GM19324 (cell line): Measurements from ENCODE around the gene CAMK2G.
"Not testable (repeated sequence)": the region's sequence is repeated elsewhere in the genome, so short reads cannot be mapped to it uniquely, and the experiment has no call there.

Experiments
- ATAC-seq: cut with Tn5 transposase; IDR thresholded peaks from one replicate; pipeline ENCODE4 v1.9.1; 2021; ENCODE audit warnings: mild to moderate bottlenecking, moderate library complexity; ENCODE audit not compliant: unreplicated experiment, low FRiP score

The CAMK2G gene

DNA sequence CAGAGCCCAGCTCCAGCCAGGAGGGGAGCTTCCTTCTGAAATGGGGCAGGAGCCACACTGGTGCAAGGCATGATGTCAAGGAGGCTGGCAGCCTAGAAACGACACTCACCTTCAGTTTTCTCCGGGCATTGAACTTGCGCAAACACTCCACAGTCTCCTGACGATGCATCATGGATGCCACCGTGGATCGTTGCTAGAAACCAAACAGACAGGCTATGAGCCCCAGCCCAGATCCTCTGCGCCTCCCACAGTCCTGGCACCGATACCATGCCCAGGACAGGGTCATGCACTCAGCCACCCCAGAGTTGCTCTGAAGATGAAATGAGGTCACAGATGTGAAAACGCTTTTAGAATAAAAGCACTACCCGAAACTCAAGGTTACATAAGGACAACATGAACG, 32.0 kb downstream of the CAMK2G start:
- no peak for ATAC-seq

DNA sequence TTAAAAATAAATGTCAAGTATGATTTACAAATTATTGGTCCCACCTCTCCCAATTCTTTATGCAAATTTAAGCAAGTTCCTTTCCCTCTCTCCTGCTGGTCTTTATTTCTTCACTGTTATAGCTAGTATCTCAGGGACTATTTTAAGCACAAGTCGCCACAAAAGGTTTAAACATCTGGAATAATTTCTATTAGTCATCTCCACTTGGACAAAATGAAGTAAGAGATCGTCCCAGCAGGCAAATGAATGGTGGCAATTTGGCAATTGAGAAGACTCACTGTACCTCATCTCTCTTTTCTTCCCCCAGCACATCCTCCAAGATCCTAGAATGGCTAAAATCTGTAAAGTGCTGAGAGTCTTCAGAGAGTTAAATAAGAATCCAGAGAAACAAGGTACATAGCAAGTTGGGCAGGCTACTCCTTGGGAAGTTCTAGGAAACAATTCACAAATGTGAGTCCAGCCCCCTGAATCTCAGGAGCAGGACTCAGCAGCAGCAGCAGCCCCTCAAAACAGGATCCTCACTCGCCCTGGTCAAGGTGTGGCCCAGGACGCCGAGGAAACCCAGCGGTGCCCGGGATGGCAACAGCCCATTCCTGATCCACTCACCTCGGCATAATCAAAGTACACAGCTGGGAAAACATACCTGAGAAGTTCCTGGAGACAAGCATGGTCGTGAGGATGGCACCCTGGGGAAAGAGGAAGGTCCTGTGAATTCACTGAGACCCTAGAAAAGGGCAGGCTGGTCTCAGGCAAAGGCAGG, 32.6 kb downstream of the CAMK2G start:
- ATAC-seq = no peak

DNA sequence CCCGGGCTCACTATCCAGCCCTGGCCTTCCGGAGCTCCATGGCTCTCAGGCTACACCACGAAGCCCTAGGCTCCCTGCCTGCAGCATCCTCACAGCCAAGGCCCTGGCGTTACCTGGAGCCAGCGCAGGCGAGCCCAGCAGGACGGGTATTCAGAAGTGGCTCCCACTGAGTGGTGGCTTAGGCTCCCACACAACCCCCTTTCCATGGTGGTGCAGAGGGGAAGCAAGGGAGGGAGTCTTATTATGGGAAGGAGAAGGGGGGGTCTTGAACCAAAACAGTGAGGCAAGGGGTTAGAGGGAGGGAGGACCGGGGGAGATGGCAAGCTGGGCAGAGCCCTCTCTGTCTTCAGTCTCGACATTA, 33.3 kb downstream of the CAMK2G start:
- ATAC-seq = no peak

DNA sequence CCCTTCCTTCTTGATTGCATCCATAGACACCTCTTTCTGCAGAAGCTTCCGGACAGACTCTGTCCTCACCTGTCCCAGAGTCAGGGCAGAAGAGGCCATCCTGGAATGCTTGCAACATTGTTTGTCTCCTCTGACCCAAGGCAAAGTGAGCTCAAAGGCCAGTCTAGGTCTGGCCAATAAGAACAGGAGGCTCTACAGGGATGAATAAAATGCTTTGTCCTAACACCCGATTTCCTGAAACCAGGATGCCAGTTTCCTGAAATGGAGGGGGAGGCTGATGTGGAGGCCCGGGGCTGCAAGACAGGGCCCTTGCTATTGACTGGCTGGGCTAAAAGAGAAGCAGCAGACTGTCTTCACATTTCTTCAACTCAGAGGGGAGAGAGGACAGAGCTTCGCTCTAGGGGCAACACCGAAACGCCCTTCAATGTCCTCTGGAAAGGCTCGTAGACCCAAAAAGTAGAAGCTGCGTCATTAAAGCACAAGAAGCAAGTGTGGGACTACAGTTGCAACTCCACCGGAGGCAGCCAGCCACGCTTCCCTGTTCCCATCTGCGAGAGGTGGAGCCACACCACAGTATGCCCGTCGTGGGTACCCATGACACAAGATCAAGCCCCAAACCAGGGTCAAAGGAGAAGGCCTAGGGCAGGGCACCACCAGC, 33.8 kb downstream of the CAMK2G start:
- no peak for ATAC-seq

DNA sequence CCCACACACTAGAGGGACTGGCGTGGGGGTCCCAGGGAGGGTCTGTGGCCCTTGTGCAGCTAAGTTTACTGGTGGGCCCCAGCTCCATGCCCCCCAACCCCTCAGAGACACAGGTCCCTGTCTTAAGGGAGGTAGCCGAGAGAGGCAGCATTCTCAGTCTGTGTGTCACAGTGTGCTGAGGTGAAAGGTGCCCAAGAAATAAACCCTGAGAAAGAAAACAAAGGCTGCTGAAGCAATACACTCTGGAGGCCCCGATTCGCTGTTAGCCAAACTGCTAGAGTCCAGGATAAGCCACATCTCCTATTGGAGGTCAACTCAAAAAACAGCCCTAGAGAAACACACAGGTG, 34.3 kb downstream of the CAMK2G start:
- no peak for ATAC-seq

DNA sequence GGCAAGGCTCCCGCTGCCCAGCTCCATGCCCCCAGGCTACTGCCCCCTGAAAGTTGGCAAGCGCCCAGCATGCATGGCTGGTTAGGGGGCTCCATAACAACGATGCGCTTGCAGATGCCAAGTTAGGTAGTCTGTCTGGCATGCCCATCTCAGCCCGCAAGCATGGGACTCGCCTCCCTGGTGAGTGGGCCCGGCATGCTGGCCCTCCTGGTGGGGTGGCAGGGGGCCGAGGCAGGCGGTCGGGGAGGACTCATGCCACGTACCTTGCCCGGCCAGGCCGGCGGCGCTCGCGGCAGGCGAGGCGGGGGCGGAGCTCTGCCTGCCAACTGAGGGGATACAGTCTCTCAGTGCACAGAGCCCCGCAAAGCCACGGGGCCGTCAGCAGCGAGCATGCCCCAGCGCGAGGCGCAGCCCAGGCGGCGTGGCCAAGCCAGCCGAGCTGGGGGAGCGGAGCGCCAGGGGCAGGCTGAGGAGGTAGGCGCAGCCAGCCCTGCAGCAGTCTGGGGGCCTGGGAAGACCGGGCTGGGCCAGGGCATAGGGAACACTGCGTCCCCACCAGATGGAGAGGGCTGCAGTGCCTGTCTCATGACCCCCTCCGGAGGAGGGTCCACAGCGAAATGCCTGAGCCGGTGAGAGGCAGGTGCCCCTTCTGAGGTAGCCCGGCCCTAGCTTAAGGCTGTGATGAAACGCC, 34.9 kb downstream of the CAMK2G start:
- ATAC-seq = no peak

DNA sequence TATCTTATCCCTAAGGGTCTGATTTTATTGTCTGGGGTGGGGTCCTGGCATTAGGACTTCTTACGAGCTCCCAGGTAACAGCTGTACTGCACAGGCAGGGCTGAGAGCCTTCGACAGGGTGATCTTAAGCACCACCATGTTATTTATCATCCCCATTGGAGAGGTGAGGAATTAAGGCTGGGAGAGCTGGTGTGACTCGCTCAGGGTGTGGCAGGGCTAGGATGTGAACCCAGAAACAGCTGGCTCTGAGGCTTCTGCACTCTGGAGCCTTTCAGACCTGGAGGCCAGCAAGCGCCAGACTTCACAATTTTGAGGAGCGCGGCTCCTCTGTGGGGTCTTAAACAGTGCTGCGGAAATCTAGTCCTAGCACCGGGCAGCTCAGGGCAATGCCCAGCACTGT, 35.5 kb downstream of the CAMK2G start:
- ATAC-seq = no peak

DNA sequence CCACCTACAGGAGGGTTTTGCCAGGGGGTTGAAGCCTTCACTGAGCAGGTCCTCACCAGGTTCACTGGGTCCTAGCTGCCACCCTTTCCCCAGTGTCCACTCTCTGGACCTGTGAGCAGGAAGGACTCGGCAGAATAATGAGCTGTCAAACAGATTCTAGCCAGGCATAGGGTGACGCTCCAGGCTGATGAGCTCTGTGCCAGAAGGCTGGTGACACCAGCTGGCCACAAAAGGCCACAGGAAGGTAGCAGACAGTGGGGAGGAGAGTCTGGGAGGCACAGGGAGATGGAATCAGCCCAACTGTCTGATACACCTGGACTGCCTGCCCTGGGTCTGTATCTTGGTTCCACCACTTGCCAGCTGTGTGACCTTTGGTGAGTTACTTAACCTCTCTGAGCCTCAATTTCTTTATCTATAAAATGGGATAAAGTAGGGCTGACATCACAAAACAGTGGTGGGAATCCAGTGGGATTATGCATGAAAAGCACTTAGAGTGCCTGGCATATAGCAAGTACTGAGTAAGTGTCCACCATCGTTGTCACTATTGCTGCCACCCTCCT, 36.3 kb downstream of the CAMK2G start:
- ATAC-seq = no peak

DNA sequence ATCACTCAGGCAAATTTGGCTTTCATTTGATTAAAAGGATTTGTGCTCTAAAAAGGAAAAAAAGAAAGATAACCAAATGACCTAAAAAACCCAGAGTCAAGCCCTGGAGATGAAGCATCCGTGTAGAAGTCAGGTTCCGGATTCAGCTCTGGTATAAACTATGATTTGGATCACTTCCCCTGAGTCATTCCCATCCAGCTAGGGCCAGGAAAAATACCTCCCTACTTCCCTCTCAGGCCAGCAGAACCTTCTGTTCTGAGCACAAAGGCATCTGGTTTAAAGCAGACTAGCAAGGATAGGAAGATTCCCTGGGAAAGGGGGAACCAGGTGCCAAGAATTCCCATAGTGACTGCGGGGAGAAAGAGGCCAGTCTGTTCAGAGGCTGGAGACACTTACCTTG, 37.3 kb downstream of the CAMK2G start:
- ATAC-seq = no peak

DNA sequence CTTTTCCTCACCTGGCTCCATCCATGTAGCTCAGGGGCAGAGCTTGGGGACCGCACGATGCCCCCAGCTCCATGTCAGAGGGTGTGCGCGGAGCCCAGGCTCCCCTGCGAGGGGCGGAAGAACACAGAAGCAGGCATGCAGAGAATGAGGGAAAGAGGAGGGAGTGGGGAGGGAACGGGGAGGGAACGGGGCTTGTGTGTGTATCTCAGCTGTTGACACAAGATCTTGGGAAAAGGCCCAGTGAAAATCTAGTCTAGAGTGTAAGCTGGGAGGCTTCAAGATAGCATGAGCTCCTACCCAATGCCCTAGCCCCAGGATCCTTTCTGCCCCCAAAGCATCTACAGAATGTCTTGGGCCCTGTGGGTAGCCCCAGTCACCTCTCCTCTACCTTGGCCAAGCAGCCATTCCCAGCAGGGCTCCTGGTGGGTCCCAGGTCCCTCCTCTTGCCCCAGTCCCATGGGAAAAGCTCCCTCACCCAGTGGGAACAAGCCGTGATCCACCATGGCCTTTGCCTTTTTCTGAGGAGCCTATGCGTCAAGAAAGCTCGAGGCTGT, 37.9 kb downstream of the CAMK2G start:
- ATAC-seq = no peak

DNA sequence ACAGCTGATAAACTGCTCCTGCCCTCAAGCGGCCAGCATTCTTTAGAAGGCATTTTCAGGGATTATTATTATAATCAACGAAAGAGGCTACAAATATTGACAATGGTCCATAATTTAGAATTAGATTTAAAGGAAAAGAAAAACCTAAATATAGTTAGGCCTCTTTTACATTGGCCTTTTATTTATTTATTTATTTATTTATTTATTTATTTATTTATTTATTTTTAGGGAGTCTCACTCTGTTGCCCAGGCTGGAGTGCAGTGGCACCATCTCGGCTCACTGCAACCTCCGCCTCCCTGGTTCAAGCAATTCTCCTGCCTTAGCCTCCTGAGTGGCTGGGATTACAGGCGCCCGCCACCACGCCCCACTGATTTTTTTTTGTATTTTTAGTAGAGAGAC, 45.3 kb downstream of the CAMK2G start:
- not testable (repeated sequence) for ATAC-seq

DNA sequence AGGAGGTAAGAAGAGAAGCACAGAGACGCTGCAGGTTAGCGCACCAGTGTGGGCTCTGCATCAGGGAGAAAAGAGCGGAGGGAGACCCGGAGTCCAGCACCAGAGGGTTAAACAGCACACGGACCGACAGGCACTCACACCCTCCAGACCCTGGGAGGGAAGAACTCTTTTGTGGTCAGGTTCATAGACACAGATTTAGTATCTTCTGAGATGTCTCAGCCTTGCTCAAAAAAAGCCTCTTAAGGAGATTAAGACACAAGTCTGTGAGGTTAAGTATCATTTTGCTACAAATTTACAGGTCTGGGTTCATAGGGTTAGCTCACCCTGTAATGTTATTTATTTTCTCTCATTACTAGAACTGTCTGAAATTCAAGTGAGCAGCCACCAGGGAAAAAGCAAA, 46.2 kb downstream of the CAMK2G start:
- ATAC-seq = no peak

DNA sequence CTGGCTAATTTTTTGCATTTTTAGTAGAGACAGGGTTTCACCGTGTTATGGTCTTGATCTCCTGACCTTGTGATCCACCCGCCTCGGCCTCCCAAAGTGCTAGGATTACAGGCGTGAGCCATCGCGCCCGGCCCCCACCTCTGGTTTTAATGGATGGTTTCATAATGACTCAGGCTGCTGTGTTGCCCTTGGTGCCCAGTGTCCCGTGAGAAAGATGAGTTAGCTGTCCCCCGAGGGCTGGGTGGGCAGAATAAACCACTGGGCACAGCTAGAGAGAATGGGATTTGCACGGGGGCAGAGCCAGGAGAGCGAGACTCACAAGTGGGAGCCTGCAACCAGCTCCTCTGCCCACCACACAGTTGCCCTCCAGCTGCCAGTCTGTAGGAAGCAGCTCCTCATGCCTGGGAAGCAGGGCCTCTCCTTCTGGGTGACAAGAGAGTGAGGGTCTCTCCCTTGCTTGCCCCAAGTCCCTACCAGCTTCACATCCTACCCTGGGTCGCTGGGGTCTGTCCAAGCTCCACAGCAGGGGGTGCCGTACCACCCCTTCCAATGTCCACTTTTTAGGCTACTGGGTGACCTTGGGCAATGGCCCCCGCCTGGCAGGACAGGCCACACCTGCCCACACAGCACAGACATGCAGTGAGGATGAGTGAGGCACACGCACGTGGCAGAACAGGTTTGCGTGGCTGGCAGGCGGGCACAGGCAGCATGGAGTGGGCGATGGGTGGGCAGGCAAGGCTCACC, 46.8 kb downstream of the CAMK2G start:
- no peak for ATAC-seq

DNA sequence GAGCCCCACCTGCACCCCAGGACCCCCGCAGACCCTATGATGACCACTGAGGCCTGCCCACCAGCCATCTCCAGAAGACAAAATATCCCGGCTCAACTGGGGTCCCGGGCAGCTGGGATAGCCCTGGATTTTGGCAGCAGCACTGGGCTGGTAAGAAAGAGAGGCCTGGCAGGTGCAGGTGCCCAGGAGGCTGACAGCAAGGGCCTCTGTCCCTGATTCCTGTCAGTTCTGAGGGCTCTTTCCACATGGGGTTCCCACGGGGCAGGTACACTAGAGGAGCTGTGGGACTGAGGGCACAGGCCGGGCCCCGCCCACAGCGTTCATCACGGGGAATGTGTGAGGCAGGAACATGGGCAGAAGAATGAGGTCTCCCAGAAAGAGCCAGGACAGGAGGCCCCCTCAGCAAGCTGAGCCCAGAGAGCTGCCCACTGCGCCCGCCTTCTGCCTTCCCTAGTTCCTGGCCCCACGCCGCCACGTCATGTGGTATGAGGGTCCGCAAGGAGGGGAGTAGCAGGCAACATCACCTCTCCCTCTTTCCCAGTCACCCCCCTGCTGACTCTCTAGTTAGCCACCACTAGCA, 50.1 kb downstream of the CAMK2G start:
- no peak for ATAC-seq

DNA sequence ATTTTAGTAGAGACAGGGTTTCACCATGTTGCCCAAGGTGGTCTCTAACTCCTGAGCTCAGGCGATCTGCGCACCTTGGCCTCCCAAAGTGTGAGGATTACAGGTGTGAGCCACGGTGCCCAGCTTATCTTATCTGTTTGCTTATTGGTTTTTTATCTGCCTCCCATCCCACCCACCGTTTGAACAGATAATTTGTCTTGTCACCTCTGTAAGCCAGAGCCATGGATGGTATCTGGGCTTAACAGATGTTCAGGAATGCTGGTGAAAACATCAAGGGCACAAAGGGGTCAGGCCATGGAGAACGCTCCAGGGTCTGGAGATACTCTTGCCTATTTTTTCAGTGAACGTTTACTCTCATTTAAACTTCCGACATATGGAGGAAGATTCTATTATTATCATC, 51.0 kb downstream of the CAMK2G start:
- ATAC-seq = no peak

DNA sequence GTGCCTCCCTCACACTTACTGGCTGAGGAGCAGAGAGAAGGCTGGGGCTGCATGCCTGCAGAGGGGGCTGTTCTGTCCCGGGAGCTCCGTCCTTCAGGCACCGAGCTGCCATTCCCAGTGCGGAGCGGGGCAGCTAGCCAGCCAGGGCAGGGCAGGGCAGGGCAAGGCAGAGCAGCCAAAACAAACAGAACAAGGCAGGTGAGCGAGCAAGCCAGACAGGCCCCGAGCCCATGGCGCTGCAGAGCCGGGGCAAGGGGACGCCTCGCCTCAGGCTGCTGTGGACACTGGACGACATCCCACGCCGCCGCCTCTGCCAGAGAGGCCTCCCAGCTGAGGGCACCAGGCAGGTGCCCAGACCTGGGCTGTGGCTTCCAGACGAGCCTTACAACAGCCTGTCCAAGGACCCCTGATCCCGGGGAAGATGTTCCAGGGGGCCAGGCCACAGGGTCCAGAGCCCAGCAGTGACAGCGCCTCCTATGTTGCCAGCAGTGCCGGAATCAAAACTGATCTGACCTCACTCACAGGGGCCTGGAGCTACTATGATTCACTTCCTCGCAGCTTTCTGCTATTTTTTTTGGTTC, 54.8 kb downstream of the CAMK2G start:
- no peak for ATAC-seq

DNA sequence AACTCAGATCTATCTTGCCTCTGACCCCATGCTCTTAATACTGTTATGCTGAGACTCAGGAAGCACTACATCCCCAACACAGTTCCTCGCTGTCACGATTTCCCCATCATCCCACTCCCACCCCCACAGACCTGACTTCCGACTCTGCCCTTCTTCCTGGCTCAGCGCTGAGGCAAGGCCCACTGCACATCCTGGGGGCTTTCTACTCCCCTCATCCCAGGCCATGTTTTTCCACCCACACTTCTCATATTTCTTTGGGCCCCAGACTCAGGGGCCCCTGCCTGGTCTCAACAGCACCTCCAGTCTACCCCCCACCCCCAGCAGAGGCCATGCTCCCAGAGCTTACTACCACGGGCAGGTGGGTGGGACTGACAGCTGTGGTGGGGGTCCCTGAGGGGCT, 55.3 kb downstream of the CAMK2G start:
- no peak for ATAC-seq

DNA sequence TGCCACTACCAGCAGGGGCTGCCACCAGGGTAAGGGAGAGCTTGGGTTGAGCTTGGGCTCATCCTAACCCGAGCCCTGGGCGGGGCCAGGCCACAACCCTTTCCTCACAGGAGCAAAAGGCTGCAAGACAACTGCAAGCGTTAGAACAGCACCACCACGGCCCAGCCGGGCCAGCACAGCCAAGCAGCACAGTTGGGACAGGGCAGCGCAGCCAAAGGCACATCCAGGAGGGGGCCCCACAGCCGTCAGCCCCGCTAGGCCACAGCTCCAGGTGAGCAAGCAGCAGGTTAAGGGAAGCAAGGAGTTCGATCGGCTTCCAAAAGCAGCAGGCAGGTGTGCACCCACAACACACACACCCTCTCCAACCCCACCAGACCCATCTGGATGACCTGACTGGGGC, 56.0 kb downstream of the CAMK2G start:
- ATAC-seq = no peak

DNA sequence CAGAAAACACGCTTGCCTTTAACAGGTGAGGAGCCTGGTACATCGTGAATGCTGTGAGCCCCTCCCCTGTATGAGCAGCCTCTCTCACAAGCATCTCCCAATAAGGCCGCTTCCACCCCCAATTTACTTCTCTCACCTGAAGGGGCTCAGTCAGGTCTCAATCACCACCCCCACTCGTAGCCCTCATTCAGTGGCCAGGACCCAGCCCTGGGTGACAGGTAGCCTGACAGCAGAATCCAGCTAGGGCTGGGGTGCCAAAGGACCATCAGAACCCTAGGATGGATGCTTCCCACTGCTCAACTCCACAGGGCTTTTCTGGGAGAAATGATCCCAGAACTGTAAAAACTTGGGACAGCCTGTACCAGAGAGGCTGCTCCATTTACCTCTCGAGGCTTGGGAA, 56.5 kb downstream of the CAMK2G start:
- ATAC-seq = no peak
